Activated CD4-positive, alpha-beta T cell treated with anti-CD3 and anti-CD28 coated beads for 36 hours (primary cell): ENCODE results near the gene SLC19A1. TPM values are rescaled to one million over a fixed set of nuclear protein-coding genes. Genes with fewer than 3 reads are reported as not detected.

Experiments used
- ATAC-seq: fragments of 200-7000 bp; cut with Tn5 transposase; one replicate; pipeline ENCODE4 v1.10.0; 2021; ENCODE audit warnings: mild to moderate bottlenecking, moderate library complexity
- CTCF ChIA-PET: fragments of 350-600 bp; sonication (Branson Sonifier 250); formaldehyde crosslinking; loops from one replicate; lab custom pipeline; 2021; ENCODE audit warnings: antibody characterized with exemption; lab: Charles Lee
- POLR2A ChIA-PET: fragments of 350-600 bp; sonication (Branson Sonifier 250); formaldehyde crosslinking; loops from one replicate; lab custom pipeline; 2021; ENCODE audit warnings: antibody characterized with exemption, inconsistent platforms; lab: Charles Lee
- DNase-seq: peaks from one replicate; pipeline ENCODE4 v3.0.0-alpha.2; 2020
- H3K27ac Mint-ChIP-seq: one replicate; pipeline ENCODE4 v1.8.0; 2021; ENCODE audit warnings: mixed read lengths
- H3K27me3 Mint-ChIP-seq: one replicate; pipeline ENCODE4 v1.8.0; 2021; ENCODE audit warnings: mixed read lengths
- H3K36me3 Mint-ChIP-seq: one replicate; pipeline ENCODE4 v1.8.0; 2021; ENCODE audit warnings: low read depth, mixed read lengths
- H3K4me1 Mint-ChIP-seq: one replicate; pipeline ENCODE4 v1.8.0; 2021; ENCODE audit warnings: mixed read lengths
- H3K4me3 Mint-ChIP-seq: one replicate; pipeline ENCODE4 v1.8.0; 2021; ENCODE audit warnings: mild to moderate bottlenecking, moderate library complexity, mixed read lengths
- H3K9me3 Mint-ChIP-seq: one replicate; pipeline ENCODE4 v1.8.0; 2021; ENCODE audit warnings: low read depth, mixed read lengths
- intact Hi-C, 2 experiments: fragments of 100-400 bp; cut with DNase I in 1 of 2; cut with micrococcal nuclease in 1 of 2; formaldehyde crosslinking; loops; one replicate each; pipeline versions ENCODE4 v1.14.2 to v1.15.1; 2022 to 2024; cut with DNase I, micrococcal nuclease
- total RNA-seq, 2 experiments: library from RNA; stranded (reverse); gene quantifications; one replicate each; pipeline ENCODE4 v1.2.3, GENCODE V29; 2021

Gene SLC19A1
- total RNA-seq, 2 experiments from 2014 or later = 46.1 to 50.0 TPM

DNA sequence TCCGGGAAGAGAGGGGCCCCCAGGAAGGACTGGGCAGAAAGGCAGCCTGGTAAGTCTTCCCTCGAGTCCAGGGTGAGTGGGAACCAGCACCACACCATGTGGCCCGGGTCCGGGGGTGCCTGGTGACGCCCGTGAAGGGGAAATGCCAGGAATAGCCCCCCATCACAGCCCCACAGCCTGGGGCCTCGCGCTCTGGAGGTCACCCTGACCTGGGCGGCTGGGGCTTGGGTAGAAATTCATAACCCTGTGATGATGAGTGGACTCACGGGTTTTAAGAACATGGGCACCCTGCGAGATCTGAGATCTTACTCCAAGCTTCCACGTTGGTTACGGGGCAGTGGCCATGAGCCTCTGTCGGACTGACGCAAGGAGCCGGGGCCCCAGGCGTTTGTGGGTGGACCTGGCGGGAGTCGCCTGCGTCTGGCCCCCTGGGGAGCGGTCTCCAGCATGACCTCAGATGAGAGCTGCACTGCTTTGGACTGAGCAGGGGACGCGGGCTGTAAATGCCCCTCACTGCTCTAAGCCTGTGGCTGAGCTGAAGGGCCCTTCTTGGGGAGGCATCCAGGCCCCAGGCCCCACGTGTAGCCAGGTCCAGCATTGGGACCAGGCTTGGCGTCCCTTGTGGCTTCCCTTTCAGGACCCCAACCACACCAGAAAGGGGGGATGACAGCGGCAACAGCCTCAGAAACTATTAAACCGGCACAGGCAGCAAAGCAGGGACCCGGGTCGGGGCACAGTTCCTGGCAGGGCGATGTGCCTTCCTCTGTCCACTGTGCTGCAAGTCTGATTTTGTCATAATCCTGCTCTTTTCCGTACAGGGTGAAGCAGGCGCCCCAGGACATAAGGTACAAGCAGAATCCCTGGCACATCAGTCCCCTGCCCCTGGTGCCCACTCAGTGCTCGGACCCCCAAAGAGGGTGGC, 60.0 kb downstream of the SLC19A1 start:
- CTCF ChIA-PET = interaction anchor here (0.6 to 1.5 kb wide), 3 partner anchors 178 to 345 kb away, joined by 3 to 5 read pairs (median 4); no protein-coding TSS in a partner anchor
- Mint-ChIP-seq H3K4me1 (peaks cover 40% of the 10 kb centered on the region), H3K27me3 (no peaks in the 10 kb centered on the region), H3K4me3 (peak overlapping the region; percentile 42), H3K9me3 (no peaks in the 10 kb centered on the region), H3K27ac (peak overlapping the region; percentile 78), H3K36me3 (peaks cover 4% of the 10 kb centered on the region)
- POLR2A ChIA-PET = interaction anchor here (0.7 kb wide), 1 partner anchor 76 kb away, joined by 4 read pairs; no protein-coding TSS in a partner anchor
- ATAC-seq (no peak), DNase-seq (no peak)
- intact Hi-C loops = no loop called here

DNA sequence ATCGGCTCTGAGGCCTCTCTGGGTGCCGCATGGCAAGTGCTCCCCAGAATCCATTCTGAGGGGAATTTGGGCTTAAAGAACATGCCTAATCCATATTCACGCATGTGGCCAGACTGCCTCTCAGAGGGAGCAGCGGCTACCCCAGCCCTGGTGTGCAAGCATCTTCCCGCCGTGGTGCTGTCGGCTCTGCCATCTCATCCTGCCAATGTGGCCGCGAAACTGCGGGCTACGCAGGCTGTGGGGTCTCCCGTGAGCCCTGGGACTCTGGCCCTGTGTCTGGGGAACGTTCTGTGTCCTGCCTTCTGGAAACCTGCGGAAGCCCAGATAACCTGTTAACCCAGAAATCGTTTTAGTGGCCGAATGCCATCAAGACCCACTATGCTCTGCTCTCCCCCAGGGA, 60.7 kb downstream of the SLC19A1 start:
- H3K27ac Mint-ChIP-seq = no peak overlapping the region
- POLR2A ChIA-PET = no interaction called here
- no peaks in the 10 kb centered on the region for H3K27me3 Mint-ChIP-seq
- H3K4me1 Mint-ChIP-seq = peaks cover 42% of the 10 kb centered on the region
- H3K4me3 Mint-ChIP-seq = no peak overlapping the region
- no peak for ATAC-seq
- peaks cover 4% of the 10 kb centered on the region for H3K36me3 Mint-ChIP-seq
- CTCF ChIA-PET = no interaction called here
- no peaks in the 10 kb centered on the region for H3K9me3 Mint-ChIP-seq
- intact Hi-C loops = no loop called here
- DNase-seq = no peak

DNA sequence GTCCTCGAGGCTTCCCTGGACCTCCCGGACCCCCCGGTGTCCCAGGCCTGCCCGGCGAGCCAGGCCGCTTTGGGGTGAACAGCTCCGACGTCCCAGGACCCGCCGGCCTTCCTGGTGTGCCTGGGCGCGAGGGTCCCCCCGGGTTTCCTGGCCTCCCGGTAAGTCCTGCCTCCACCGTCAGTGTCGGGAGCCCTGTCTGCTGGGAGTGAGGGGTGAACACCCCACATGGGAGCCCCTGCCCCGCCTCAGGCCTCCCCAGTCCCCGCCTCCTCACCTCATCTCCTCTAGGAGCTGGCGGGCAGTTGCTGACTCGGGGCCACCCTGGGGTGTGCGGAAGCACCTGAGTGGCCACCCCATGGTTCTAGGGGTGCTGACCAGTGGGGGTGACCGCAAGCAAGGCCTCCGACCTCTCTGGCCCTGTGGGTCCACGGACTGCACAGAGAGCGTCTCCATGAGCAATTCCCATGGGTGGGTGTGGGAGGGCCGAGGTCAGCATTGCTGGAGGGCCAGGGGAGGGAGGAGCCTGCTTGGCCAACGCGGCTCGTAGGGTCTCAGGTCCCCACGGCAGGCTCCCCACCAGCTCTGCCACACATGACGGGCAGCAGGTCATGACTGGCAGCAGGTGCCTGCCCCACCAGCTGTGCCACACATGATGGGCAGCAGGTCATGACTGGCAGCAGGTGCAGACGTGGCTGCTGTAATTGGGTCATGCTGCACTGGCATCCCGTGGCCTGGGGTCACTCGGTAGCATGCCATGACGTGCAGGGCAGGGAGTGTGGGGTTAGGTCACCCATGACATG, 61.3 kb downstream of the SLC19A1 start:
- H3K27ac Mint-ChIP-seq = no peak overlapping the region

DNA sequence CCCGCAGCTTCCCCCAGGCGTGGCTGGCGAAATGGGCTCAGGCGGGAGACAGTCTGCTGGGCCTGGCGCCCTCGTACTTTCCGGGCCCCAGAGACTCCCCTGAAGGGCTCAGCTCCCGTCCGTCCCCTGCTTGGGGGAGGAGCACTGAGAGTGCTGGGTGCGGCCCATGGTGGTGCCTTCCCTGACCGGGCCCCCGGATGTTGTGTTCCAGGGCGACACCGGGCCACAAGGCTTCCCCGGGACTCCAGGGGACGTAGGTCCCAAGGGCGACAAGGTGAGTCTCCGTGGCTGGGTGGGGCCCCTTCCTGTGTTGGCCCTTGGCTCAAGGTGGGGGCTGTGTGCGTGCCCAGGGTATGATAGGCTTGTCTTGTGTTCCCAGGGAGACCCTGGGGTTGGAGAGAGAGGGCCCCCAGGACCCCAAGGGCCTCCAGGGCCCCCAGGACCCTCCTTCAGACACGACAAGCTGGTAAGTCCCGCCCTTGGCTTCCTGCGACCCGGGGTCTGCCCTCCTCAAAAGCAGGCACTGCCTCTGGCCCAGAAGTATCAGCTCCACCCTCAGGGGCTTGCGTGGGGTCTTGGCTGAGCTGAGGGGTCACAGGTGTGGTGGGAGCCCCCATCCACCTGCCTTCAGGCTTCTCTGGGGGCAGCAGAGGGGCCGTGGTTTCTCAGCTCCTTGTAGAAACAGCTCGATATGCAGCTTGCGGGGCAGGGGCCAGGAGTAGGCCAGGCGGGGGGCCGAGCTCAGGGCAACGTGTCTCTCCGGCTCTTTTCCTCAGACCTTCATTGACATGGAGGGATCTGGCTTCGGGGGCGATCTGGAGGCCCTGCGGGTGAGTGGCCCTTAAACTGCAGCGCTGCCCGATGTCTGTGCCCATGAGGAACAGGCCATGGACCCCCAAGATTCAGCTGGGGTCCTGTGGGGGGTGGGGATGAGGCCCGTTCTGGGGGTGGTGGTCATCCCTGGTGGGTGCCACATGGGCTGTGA, 62.3 kb downstream of the SLC19A1 start:
- Mint-ChIP-seq H3K27me3 (no peaks in the 10 kb centered on the region), H3K4me1 (peaks cover 44% of the 10 kb centered on the region), H3K4me3 (peak overlapping the region; percentile 28), H3K36me3 (peaks cover 4% of the 10 kb centered on the region), H3K9me3 (no peaks in the 10 kb centered on the region), H3K27ac (peak overlapping the region; percentile 71)
- ChIA-PET POLR2A (no interaction called here), CTCF (interaction anchor here (0.7 kb wide), 1 partner anchor 674 kb away, joined by 3 read pairs; no protein-coding TSS in a partner anchor)
- ATAC-seq = no peak
- intact Hi-C loops = loop anchor here (1.0 to 5.0 kb wide), 4 partner anchors 62 to 339 kb away; partner anchors contain the start of gene SLC19A1 (in 1 of the 2)
- peak; percentile 24 for DNase-seq

More for the DNA sequence above, 61.3 kb downstream of the SLC19A1 start:
- Mint-ChIP-seq H3K4me3 (no peak overlapping the region), H3K27me3 (no peaks in the 10 kb centered on the region), H3K9me3 (no peaks in the 10 kb centered on the region), H3K4me1 (peaks cover 44% of the 10 kb centered on the region), H3K36me3 (peaks cover 4% of the 10 kb centered on the region)
- no peak for ATAC-seq
- no peak for DNase-seq
- intact Hi-C loops = no loop called here
- ChIA-PET POLR2A (no interaction called here), CTCF (interaction anchor here (0.7 kb wide), 1 partner anchor 120 kb away, joined by 3 read pairs; no protein-coding TSS in a partner anchor)

DNA sequence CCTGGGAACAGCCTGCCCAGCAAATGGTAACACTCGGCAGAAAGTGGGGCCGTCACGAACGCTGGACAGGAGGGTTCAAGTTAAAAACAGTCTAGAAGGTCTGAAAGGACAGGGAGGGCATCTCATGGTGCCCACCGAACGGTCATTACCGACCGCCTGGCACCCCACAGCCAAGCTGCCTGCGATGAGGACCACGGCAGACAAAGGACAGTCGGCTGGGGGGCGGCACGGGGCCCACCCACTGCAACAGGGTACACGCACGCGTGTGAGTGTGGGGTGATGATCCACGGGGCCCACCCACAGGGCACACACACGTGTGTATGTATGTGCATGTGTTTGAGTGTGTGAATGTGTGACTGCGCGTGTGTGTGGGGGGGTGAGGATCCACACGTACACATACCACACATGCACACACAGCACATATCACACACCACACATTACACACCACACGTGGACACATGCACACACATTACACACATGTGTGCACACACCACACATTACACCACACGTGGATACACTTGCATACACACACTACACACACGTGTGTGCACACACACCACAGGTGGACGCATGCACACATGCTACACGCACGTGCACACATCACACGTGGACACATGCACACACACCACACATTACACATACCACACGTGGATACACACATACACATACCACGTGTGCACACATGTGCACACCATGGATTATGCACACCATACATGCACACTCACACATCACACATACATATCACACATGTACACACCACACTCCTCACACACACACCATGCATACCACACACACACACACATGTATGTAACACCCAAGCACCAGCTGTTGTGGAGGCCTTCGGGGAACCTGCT, 63.2 kb downstream of the SLC19A1 start:
- H3K4me1 Mint-ChIP-seq = peaks cover 41% of the 10 kb centered on the region
- ATAC-seq (no peak), DNase-seq (no peak)
- peak overlapping the region; percentile 84 for H3K27ac Mint-ChIP-seq
- H3K9me3 Mint-ChIP-seq = no peaks in the 10 kb centered on the region
- intact Hi-C loops = loop anchor here (1.0 to 5.0 kb wide), 8 partner anchors 63 to 401 kb away; partner anchors contain the start of gene SLC19A1 (in 1 of the 2)
- peaks cover 2% of the 10 kb centered on the region for H3K36me3 Mint-ChIP-seq
- CTCF ChIA-PET = interaction anchor here (0.5 to 1.4 kb wide), 6 partner anchors 8 to 494 kb away, joined by 3 to 4 read pairs (median 4); no protein-coding TSS in a partner anchor
- H3K27me3 Mint-ChIP-seq = no peaks in the 10 kb centered on the region
- POLR2A ChIA-PET = no interaction called here
- peak overlapping the region; percentile 62 for H3K4me3 Mint-ChIP-seq

DNA sequence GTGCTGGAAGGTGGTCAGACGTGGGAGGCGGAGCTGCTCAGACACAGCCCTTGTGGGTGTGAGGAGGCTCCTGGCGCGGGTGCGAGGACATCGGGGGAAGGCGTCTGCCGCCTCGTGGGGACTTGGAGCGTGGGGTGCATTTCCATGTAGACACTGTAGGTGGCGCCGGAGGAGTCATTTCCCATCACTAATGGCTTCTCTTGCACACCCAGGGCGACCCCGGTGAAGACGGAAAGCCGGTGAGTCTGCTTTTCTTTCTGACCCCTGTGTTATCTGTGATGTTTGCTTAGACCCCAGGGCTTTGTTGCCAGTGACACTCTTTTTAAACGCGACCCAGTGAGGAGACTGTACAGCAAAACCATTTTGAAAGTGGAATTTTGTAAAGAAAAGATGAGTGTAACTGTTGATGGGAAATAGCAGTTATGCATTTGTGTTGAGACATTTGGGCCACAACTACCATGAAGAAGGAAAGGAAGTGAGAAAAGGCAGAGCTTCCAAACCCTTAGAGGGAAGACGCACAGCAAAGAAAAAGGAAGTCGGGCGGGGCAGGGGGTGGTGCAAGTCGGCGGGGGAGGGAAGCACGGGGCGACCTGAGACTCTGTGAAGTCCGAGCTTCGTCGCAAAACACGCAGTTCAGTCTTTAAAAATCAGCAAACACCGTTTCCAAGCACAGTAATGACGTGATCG, 64.0 kb downstream of the SLC19A1 start:
- ATAC-seq (peak; percentile 74), DNase-seq (peak; percentile 89)
- Mint-ChIP-seq H3K9me3 (no peaks in the 10 kb centered on the region), H3K4me1 (peaks cover 35% of the 10 kb centered on the region), H3K36me3 (no peaks in the 10 kb centered on the region), H3K27ac (peak overlapping the region; percentile 84), H3K27me3 (no peaks in the 10 kb centered on the region), H3K4me3 (peak overlapping the region; percentile 62)
- POLR2A ChIA-PET = no interaction called here
- intact Hi-C loops = loop anchor here (1.0 to 5.0 kb wide), 7 partner anchors 64 to 402 kb away; partner anchors contain the start of gene SLC19A1 (in 1 of the 2)
- CTCF ChIA-PET = interaction anchor here (0.5 to 1.4 kb wide), 9 partner anchors 9 to 493 kb away, joined by 3 to 4 read pairs (median 4); no protein-coding TSS in a partner anchor

DNA sequence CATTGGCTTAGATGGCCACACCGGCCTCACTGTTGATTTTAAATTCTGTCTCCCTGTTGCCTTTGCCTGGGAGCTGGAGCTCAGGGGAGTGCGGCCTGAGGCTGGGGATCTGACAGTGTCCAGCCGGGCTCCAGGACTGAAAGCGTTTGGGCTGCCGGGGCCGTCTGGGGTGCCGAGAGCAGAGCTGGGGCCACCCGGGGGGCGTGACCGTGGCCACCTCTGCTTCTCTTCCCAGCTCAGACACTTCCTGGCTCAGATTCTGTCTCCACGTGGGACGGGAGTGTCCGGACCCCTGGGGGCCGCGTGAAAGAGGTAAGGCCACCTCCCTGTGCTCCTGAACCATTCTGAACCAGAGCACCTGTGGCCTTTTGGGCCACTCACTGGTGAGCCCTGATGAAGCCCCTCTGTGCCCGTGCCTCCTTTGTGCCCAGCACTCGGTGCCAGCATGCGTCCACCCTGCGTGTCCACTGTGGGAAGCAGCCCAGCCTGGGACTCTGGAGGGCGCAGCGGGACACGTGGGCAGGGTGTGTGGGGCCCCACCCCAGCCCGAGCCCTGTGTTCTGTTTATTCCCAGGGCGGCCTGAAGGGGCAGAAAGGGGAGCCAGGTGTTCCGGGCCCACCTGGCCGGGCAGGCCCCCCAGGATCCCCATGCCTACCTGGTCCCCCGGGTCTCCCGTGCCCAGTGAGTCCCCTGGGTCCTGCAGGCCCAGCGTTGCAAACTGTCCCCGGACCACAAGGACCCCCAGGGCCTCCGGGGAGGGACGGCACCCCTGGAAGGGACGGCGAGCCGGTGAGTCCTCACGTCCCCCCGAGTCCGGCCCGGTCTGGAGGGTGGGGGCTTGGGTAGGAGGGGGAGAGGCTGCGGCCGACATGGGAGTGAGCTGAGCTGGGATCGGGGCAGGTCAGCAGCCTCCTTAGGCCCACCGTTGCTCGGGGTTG, 64.8 kb downstream of the SLC19A1 start:
- Mint-ChIP-seq H3K4me3 (peak overlapping the region; percentile 62), H3K27ac (peak overlapping the region; percentile 84), H3K27me3 (no peaks in the 10 kb centered on the region), H3K9me3 (no peaks in the 10 kb centered on the region), H3K36me3 (no peaks in the 10 kb centered on the region), H3K4me1 (peaks cover 29% of the 10 kb centered on the region)
- ChIA-PET POLR2A (no interaction called here), CTCF (interaction anchor here (0.6 to 1.4 kb wide), 5 partner anchors 8 to 144 kb away, joined by 3 to 4 read pairs (median 4); no protein-coding TSS in a partner anchor)
- intact Hi-C loops = loop anchor here (1.0 to 5.0 kb wide), 7 partner anchors 65 to 403 kb away; partner anchors contain the start of gene SLC19A1 (in 1 of the 2)
- DNase-seq = no peak
- no peak for ATAC-seq

DNA sequence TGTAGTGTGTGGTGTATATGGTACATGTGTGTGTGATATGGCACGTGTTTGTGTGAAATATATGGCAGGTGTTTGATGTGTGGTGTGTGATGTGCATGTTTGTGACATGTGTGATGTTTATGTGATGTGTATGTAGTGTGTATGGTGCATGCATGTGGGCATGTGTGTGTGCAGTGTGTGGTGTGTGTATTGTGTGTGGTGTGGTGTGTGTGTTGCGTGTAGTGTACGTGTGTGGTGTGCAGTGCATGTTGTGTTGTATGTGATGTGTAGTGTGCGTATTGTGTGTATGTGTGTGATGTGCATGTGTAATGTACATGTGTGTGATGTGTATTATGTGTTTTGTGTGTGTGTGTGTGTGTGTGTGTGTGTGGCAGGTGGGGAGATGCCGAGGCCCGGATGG, 65.7 kb downstream of the SLC19A1 start:
- H3K36me3 Mint-ChIP-seq = no peaks in the 10 kb centered on the region
- no peaks in the 10 kb centered on the region for H3K27me3 Mint-ChIP-seq
- no peaks in the 10 kb centered on the region for H3K9me3 Mint-ChIP-seq
- H3K4me3 Mint-ChIP-seq = no peak overlapping the region
- intact Hi-C loops = loop anchor here in 1 of 2 experiments (5.0 kb wide), 1 partner anchor 66 kb away; the partner anchor contains the start of gene SLC19A1
- ATAC-seq (no peak), DNase-seq (no peak)
- ChIA-PET POLR2A (no interaction called here), CTCF (interaction anchor here (0.7 to 1.0 kb wide), 2 partner anchors 9 to 13 kb away, joined by 3 to 4 read pairs; no protein-coding TSS in a partner anchor)
- peaks cover 23% of the 10 kb centered on the region for H3K4me1 Mint-ChIP-seq
- H3K27ac Mint-ChIP-seq = peak overlapping the region; percentile 11
